ENCODE data around the gene UBA3. TPM values are rescaled to one million over a fixed set of nuclear protein-coding genes. Genes with fewer than 3 reads are reported as not detected.

Gene UBA3
- total RNA-seq, 1 experiment from 2014 or later = 45.6 TPM

DNA sequence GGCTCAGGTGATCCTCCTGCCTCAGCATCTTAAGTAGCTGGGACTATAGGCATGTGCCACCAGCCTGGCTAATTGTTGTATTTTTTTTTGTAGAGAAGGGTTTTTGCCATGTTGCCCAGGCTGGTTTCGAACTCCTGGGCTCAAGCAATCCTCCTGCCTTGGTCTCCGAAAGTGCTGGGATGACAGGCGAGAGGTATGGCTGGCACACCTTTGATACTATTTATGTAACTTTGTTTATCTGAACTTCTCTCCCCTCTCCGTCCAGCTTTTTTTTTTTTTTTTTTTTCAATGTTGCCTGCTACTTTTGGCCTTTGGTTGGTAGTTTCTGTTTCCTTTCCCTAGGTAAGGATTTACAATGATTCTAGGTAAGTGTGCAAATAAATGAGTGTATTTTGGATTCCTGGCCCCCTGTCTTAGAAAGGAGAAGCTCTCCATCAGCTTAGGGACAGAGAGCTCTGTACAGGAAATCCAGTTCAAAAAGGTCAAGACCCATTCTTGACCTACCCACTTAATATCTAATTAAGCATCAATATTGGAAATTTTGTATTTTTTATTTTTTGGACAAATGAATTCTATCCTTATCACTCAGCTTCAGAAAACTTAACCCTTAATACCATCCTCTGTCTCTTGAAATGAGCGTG, 11.3 kb upstream of the UBA3 start:
- no peak overlapping the region for H2AFZ ChIP-seq (ENCODE audit: low read depth, low read length, poor library complexity, severe bottlenecking)
- TF ChIP-seq CBX3 (IDR thresholded peaks at IDR 0.05; ENCODE audit: low read depth) (no peak), FOSL1 (IDR thresholded peaks at IDR 0.05; ENCODE audit: low read depth) (no peak), SP1 (IDR thresholded peaks at IDR 0.05; ENCODE audit: low read depth) (no peak), YY1 (IDR thresholded peaks at IDR 0.05; ENCODE audit: extremely low read depth, insufficient replicate concordance, low read depth, low read length) (no peak), EZH2phosphoT487 (IDR thresholded peaks at IDR 0.05; ENCODE audit: borderline replicate concordance) (no peak), SIN3A (IDR thresholded peaks at IDR 0.05; ENCODE audit: low read depth) (no peak), CEBPB (IDR thresholded peaks at IDR 0.05; ENCODE audit: low read depth) (no peak), ZBTB33 (IDR thresholded peaks at IDR 0.05; ENCODE audit: extremely low read depth, insufficient replicate concordance, low read length) (no peak), EGR1 (IDR thresholded peaks at IDR 0.05; ENCODE audit: low read depth) (no peak), TCF7L2 (IDR thresholded peaks at IDR 0.05; ENCODE audit: borderline replicate concordance, extremely low read depth, insufficient read depth, insufficient read length) (no peak), CTCF (IDR thresholded peaks at IDR 0.05 in 2 of 3, conservative IDR thresholded peaks at IDR 0.05 in 1 of 3; ENCODE audit: borderline replicate concordance in 1 of 3, insufficient read depth in 1 of 3, low read depth in 2 of 3, low read length in 2 of 3) (no peak), REST (IDR thresholded peaks at IDR 0.05; ENCODE audit: low read depth) (no peak), POLR2AphosphoS5 (IDR thresholded peaks at IDR 0.05; ENCODE audit: low read depth, low read length) (no peak), POLR2A (IDR thresholded peaks at IDR 0.05; ENCODE audit: borderline replicate concordance, extremely low read depth, insufficient read depth, insufficient read length) (no peak), JUND (IDR thresholded peaks at IDR 0.05) (no peak), EZH2 (IDR thresholded peaks at IDR 0.05) (no peak), ZNF274 (IDR thresholded peaks at IDR 0.05; ENCODE audit: low read depth, low read length) (no peak)
- TF ChIP-seq, protein P1, sequence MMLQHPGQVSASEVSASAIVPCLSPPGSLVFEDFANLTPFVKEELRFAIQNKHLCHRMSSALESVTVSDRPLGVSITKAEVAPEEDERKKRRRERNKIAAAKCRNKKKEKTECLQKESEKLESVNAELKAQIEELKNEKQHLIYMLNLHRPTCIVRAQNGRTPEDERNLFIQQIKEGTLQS (IDR thresholded peaks at IDR 0.05) = no peak
- ATAC-seq = no peak
- H3K4me1 ChIP-seq (ENCODE audit: control insufficient read depth in 1 of 2, insufficient read depth in 2 of 2, low read length in 2 of 2) = peaks cover 13 to 38% of the 10 kb centered on the region in 2 experiments
- H3K4me2 ChIP-seq (ENCODE audit: low read length) = no peak overlapping the region
- no TSS peak for BruUV-seq (replicated peaks)
- no peaks in the 10 kb centered on the region for H3K27me3 ChIP-seq (ENCODE audit: insufficient read depth, low read length)
- no peak overlapping the region for H3K4me3 ChIP-seq (replicated peaks in 1 of 2; ENCODE audit: low read depth in 1 of 2, low read length in 2 of 2)
- intact Hi-C loops (cut with micrococcal nuclease) = no loop called here
- H4K20me1 ChIP-seq (ENCODE audit: insufficient read depth) = no peaks in the 10 kb centered on the region
- no peaks in the 10 kb centered on the region for H3K9me3 ChIP-seq (ENCODE audit: control insufficient read depth in 1 of 2, insufficient read depth in 1 of 2, low read depth in 1 of 2, low read length in 2 of 2)
- H3K36me3 ChIP-seq (ENCODE audit: control insufficient read depth in 1 of 2, insufficient read depth in 2 of 2, low read length in 2 of 2) = no peaks in the 10 kb centered on the region
- ChIA-PET CTCF (no interaction called here), RAD21 (ENCODE audit: low non-redundant PET in 1 of 2, low total read pairs in 2 of 2, uncharacterized antibody in 2 of 2, unreplicated experiment in 2 of 2) (no interaction called here), POLR2A (interaction anchor here (0.7 kb wide), 1 partner anchor 141 kb away, joined by 3 read pairs; no protein-coding TSS in a partner anchor)
- H3K79me2 ChIP-seq (ENCODE audit: insufficient read depth, low read length) = peaks cover 27% of the 10 kb centered on the region
- H3K27ac ChIP-seq (ENCODE audit: low read depth, low read length) = no peak overlapping the region
- H3K9me2 ChIP-seq (ENCODE audit: insufficient read depth) = no peaks in the 10 kb centered on the region
- no peak for DNase-seq (ENCODE audit: low read depth, low spot score)
- H3K9ac ChIP-seq (ENCODE audit: low read length) = no peak overlapping the region

Data from HCT116 (cell line).